ENCODE results near the gene IGSF9B.

Gene IGSF9B

GRCh38 chr11:133897331-133897650, 59.5 kb downstream of the IGSF9B start:
- DNase-seq = no peak

- DNase-seq = no peak
These were observed 60.0 kb downstream of the IGSF9B start for GRCh38 chr11:133896642-133897330.

GRCh38 chr11:133896028-133896427, 60.7 kb downstream of the IGSF9B start:
- DNase-seq = no peak

GRCh38 chr11:133895551-133895950, 61.2 kb downstream of the IGSF9B start:
- no peak for DNase-seq

- DNase-seq = no peak
These were observed 61.7 kb downstream of the IGSF9B start for GRCh38 chr11:133895061-133895479.

GRCh38 chr11:133893381-133893780, 63.4 kb downstream of the IGSF9B start:
- DNase-seq = no peak

GRCh38 chr11:133892584-133893380, 64.0 kb downstream of the IGSF9B start:
- DNase-seq = no peak

GRCh38 chr11:133892126-133892525, 64.6 kb downstream of the IGSF9B start:
- DNase-seq = no peak

GRCh38 chr11:133889893-133890292, 66.9 kb downstream of the IGSF9B start:
- no peak for DNase-seq

- DNase-seq = no peak
These were observed 67.6 kb downstream of the IGSF9B start for GRCh38 chr11:133889188-133889587.

GRCh38 chr11:133887692-133888332, 69.0 kb downstream of the IGSF9B start:
- no peak for DNase-seq

GRCh38 chr11:133886029-133886428, 70.7 kb downstream of the IGSF9B start:
- DNase-seq = no peak

- DNase-seq = no peak
These were observed 84.6 kb downstream of the IGSF9B start for GRCh38 chr11:133872160-133872559.

- DNase-seq = no peak
These were observed 89.3 kb downstream of the IGSF9B start for GRCh38 chr11:133867456-133867855.

GRCh38 chr11:133865466-133865865, 91.3 kb downstream of the IGSF9B start:
- DNase-seq = no peak

- DNase-seq = no peak
These were observed 92.0 kb downstream of the IGSF9B start for GRCh38 chr11:133864756-133865155.

GRCh38 chr11:133860151-133860550, 96.6 kb downstream of the IGSF9B start:
- no peak for DNase-seq
